Adrenal gland (tissue), 5 donors: ENCODE measurements around the gene RUVBL2.

ENCODE experiments used
- POLR2A ChIP-seq, 2 donors: fragments of 450-650 bp; IDR thresholded peaks; one replicate each; pipeline ENCODE4 v1.6.1; 2017; ENCODE audit warnings: antibody characterized with exemption in 2 of 2, mild to moderate bottlenecking in 2 of 2, moderate library complexity in 1 of 2
- TF ChIP-seq, protein P1 (sequence below), 6 experiments: fragments of 450-650 bp in 4 of 6; fragments of 200-600 bp in 2 of 6; sonication (generic) in 1 of 6; IDR thresholded peaks; 1 replicate in 5 of 6; 2 replicates in 1 of 6; pipeline versions ENCODE4 v1.5.1 to v1.8.0; 2016 to 2021; ENCODE audit warnings: antibody characterized with exemption in 6 of 6, mild to moderate bottlenecking in 2 of 6, moderate library complexity in 1 of 6
- donor health status: DM: no; HTN: no; CAD: no.

DNA sequence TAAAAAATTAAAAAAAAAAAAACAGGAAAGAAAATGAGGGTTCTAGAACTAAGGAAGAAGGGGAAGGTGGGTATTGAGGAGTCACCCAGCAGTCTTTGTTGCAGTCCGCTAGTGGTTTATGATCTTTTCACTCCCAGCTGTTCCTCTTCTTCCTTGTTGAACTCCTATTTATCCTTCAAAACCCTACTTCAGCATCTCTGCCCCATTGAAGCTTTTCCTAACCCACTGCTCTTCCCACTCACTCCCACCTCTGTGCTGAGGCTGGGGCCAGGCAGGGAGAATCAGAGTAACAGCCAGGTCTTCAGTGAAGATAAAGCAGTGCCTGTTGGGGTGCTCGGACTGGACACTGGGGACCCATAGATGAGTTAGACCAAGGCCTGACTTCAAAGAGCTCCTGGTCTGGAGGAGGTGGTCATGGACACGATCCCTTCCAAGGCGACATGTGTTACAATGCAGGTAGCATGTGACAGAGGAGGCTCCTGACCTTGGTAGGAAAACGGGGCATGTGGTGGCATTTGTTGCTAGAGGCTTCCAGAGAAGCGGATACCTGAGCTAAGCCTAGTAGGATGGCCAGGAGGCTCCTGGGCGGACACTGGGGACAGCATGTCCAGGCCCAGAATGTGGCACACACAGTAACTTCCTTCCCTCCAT, 11.4 kb downstream of the RUVBL2 start:
- TF ChIP-seq POLR2A (IDR thresholded peaks at IDR 0.05), result no peak
- TF ChIP-seq, protein P1, sequence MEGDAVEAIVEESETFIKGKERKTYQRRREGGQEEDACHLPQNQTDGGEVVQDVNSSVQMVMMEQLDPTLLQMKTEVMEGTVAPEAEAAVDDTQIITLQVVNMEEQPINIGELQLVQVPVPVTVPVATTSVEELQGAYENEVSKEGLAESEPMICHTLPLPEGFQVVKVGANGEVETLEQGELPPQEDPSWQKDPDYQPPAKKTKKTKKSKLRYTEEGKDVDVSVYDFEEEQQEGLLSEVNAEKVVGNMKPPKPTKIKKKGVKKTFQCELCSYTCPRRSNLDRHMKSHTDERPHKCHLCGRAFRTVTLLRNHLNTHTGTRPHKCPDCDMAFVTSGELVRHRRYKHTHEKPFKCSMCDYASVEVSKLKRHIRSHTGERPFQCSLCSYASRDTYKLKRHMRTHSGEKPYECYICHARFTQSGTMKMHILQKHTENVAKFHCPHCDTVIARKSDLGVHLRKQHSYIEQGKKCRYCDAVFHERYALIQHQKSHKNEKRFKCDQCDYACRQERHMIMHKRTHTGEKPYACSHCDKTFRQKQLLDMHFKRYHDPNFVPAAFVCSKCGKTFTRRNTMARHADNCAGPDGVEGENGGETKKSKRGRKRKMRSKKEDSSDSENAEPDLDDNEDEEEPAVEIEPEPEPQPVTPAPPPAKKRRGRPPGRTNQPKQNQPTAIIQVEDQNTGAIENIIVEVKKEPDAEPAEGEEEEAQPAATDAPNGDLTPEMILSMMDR (IDR thresholded peaks at IDR 0.05), result no peak
